Adrenal gland (tissue), 12 donors: ENCODE results near the gene SPATA4. TPM values are rescaled to one million over a fixed set of nuclear protein-coding genes. Genes with fewer than 3 reads are reported as not detected.

Experiments used
- DNase-seq, 7 donors: peaks; one replicate each; pipeline ENCODE4 v3.0.0-alpha.2; 2019 to 2020
- H3K27ac ChIP-seq, 5 donors: fragments of 200-600 bp; sonication (generic) in 4 of 5; 1 replicate in 3 of 5; 2 replicates in 2 of 5; pipeline versions ENCODE4 v1.5.1 to v1.8.0; 2016 to 2020; ENCODE audit warnings: mild to moderate bottlenecking in 1 of 5
- H3K27me3 ChIP-seq: fragments of 200-600 bp; 2 replicates; pipeline ENCODE4 v1.8.0; 2021
- H3K36me3 ChIP-seq, 2 donors: fragments of 200-600 bp; replicated peaks in 1 of 2; 1 replicate in 1 of 2; 2 replicates in 1 of 2; pipeline versions ENCODE4 v1.5.1 to v1.8.0; 2018 to 2022
- H3K4me1 ChIP-seq, 2 donors: fragments of 200-600 bp; replicated peaks in 1 of 2; 1 replicate in 1 of 2; 2 replicates in 1 of 2; pipeline versions ENCODE4 v1.5.1 to v1.8.0; 2018 to 2021
- H3K4me3 ChIP-seq, 4 donors: fragments of 200-600 bp; sonication (generic) in 3 of 4; one replicate each; pipeline ENCODE4 v1.5.1; 2016 to 2018
- H3K9me3 ChIP-seq, 3 donors: fragments of 200-600 bp; sonication (generic) in 1 of 3; replicated peaks in 1 of 3; 1 replicate in 2 of 3; 2 replicates in 1 of 3; pipeline versions ENCODE4 v1.5.1 to v1.8.0; 2016 to 2021
- CTCF ChIP-seq, 6 experiments: fragments of 450-650 bp in 4 of 6; fragments of 200-600 bp in 2 of 6; sonication (generic) in 1 of 6; IDR thresholded peaks; 1 replicate in 5 of 6; 2 replicates in 1 of 6; pipeline versions ENCODE4 v1.5.1 to v1.8.0; 2016 to 2021; ENCODE audit warnings: antibody characterized with exemption in 6 of 6, mild to moderate bottlenecking in 2 of 6, moderate library complexity in 1 of 6
- POLR2A ChIP-seq, 2 donors: fragments of 450-650 bp; IDR thresholded peaks; one replicate each; pipeline ENCODE4 v1.6.1; 2017; ENCODE audit warnings: antibody characterized with exemption in 2 of 2, mild to moderate bottlenecking in 2 of 2, moderate library complexity in 1 of 2
- WGBS, 4 donors: extraction: QIAGEN DNeasy Blood & Tissue Kit in 2 of 4; methylation state at CpG; one replicate each; pipeline versions ENCODE4 v1.1.5 to v1.1.7; 2013 to 2017; 5-methylcytosine and 5-hydroxymethylcytosine counted together
- intact Hi-C, 2 donors: fragments of 100-400 bp; cut with DNase I; formaldehyde crosslinking; loops; one replicate each; pipeline versions ENCODE4 v1.14.1 to v1.15.0; 2022 to 2023
- polyA plus RNA-seq, 3 donors: library from polyadenylated mRNA; stranded (reverse); fragments of 200-250 nt in 2 of 3; fragments of 350-450 nt in 1 of 3; fragmentation: Illumina TruSeq in 1 of 3; extraction: RNeasy Lipid Tissue Mini Kit (QIAGEN cat#74804) in 1 of 3; gene quantifications; one replicate each; pipeline ENCODE4 v1.2.3, GENCODE V29; 2013 to 2014
- total RNA-seq, 9 donors: library from RNA; depleted of rRNA in 4 of 9; stranded (reverse); fragments of >200 nt in 4 of 9; fragments of 120-200 nt in 1 of 9; fragmentation: NEBNext Ultra II Directional in 1 of 9; extraction: Animal tissue kit (Norgen Biotek cat#: 25700) in 1 of 9; gene quantifications; one replicate each; pipeline versions ENCODE4 v1.1.0 to v1.2.4, GENCODE V29; 2013 to 2023
- donor health status: healthy with polysubstance abuse.
- donor health status: Bipolar disorder and iron deficiency.
- donor health status: DM: yes; HTN: yes; CAD: no.
- donor health status: DM: no; HTN: no; CAD: no.
- donor health status: DM: no; HTN: no; CAD: no.
- donor health status: DM: yes; HTN: yes; CAD: no.

Gene SPATA4
- total and polyA plus RNA-seq, 12 donors: 0.13 to 0.83 (median 0.33) TPM; not detected in 5

DNA sequence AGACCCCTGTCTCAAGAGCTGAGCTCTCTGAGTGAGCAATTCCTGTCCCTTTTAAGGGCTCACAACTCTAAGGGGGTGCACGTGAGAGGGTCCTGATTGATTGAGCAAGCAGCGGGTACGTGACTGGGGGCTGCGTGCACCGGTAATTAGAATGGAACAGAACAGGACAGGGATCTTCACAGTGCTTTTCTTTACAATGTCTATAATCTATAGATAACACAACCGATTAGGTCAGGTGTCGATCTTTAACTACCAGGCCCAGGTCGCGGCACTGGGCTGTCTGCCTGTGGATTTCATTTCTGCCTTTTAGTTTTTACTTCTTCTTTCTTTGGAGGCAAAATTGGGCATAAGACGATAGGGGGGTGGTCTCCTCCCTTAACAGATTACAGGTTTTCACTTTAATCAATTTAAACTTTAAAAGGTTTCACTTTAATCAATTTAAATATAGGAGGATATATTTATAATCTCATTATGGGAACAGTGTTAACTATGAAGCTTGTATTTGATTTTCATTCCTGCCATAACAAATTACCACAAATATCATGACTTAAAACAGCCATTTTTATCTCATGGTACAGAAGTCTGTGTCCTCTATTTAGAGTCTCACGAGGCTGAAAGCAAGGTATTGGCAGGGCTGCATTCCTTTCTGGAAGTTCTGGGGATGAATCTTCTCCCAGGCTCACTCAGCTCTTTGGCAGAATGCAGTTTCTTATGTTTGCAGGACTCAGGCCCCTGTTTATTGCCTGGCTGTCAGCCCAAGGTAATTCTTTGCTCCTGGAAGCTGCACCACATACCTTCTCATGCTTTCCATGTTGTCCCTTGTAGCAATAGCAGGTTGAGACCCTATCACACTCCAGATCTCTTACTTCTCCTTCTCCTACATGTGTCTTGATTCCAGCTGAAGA lies 5.2 kb downstream of the SPATA4 start:
- DNase-seq: no peak
- Histone ChIP-seq H3K36me3 (no peaks in the 10 kb centered on the region), H3K4me3 (no peak overlapping the region), H3K9me3 (no peaks in the 10 kb centered on the region), H3K27ac (no peak overlapping the region), H3K27me3 (no peaks in the 10 kb centered on the region), H3K4me1 (no peaks in the 10 kb centered on the region)
- TF ChIP-seq POLR2A (IDR thresholded peaks at IDR 0.05) (no peak), CTCF (IDR thresholded peaks at IDR 0.05) (no peak)
- intact Hi-C loops: loop anchor here in 1 of 2 donors (10.0 kb wide), 1 partner anchor 125 kb away; the partner anchor contains the start of gene SPCS3
- WGBS, 4 donors: 69 to 76% (median 71%) methylated on average over 7 to 11 of the region's 11 CpGs

- intact Hi-C loops: no loop called here
- H3K9me3 ChIP-seq: no peaks in the 10 kb centered on the region
- no peak overlapping the region for H3K27ac ChIP-seq
- H3K4me1 ChIP-seq: no peaks in the 10 kb centered on the region
- no peaks in the 10 kb centered on the region for H3K36me3 ChIP-seq
- H3K4me3 ChIP-seq: no peak overlapping the region
- DNase-seq: no peak
- H3K27me3 ChIP-seq: no peaks in the 10 kb centered on the region
- TF ChIP-seq POLR2A (IDR thresholded peaks at IDR 0.05): no peak
- TF ChIP-seq CTCF (IDR thresholded peaks at IDR 0.05): no peak
These were observed 6.7 kb downstream of the SPATA4 start for GRCh38 chr4:176188654-176189053.

DNA sequence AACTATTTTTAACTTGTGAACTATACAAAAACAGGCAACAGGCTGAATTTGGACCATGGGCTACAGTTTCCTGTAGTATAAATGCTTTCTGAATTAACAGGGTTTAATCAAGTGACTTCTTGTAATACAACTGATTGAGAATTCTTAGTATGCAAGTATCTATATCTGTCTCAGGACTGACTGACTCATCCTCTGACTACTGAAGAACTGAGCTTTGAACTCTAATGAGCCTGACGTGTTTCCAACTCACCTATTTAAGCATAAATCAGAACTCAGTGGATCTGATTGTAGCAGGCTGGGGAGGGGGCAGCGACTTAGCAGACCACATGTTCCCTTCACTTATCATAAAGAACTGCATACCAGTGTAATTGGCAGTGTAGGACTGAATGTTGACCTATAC lies 7.8 kb downstream of the SPATA4 start:
- no peak for DNase-seq
- 55 to 63% (median 56%) methylated on average over 2 of the region's 2 CpGs for WGBS, 4 donors

More for the DNA sequence above, 7.8 kb downstream of the SPATA4 start:
- no peak overlapping the region for H3K4me3 ChIP-seq
- no peaks in the 10 kb centered on the region for H3K27me3 ChIP-seq
- no peaks in the 10 kb centered on the region for H3K9me3 ChIP-seq
- no peak overlapping the region for H3K27ac ChIP-seq
- no peaks in the 10 kb centered on the region for H3K4me1 ChIP-seq
- no peak for TF ChIP-seq POLR2A (IDR thresholded peaks at IDR 0.05)
- no peak for TF ChIP-seq CTCF (IDR thresholded peaks at IDR 0.05)
- no peaks in the 10 kb centered on the region for H3K36me3 ChIP-seq
- intact Hi-C loops: no loop called here
